ENCODE data around the gene RNF8.

The RNF8 gene

DNA sequence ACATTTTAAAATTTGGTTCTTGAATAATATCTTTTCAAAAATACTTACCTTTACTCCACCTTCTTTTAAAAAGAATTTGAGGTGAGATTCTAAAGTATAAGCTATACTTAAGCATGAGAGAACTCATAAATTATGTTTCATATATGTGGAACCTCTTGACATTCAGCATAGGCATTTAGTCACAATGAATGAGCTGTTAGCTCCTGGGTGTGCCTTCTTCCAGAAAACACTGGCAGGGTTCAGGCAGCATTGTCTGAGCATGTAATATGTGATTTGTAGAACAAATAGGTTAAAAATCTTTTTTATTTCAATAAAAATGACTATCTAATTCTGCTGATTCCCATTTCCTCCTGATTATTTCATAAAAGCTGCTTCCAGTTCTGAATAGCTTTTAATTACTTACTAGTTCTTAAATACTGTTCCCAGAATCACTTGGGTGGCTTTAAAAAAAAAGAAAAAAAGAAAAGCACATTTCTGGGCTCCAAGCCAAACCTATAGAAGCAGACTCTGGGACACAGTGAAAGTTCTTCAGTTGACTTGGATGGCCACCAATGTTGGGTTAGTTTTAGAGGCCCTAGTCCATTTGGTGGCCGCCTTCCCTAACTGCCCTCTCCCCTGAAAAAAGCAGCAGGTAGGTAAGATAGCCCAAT lies 20.2 kb downstream of the RNF8 start:
- H3K36me3 ChIP-seq = peaks cover 22 to 79% (median 65%) of the 10 kb centered on the region in 3 donors
- no peaks in the 10 kb centered on the region for H3K9me3 ChIP-seq
- intact Hi-C loops (cut with DNase I; ENCODE audit: low total_unique reads) = no loop called here
- H3K27me3 ChIP-seq = no peaks in the 10 kb centered on the region
- H3K4me1 ChIP-seq = peaks cover 0 to 26% (median 5%) of the 10 kb centered on the region in 4 donors
- no peak for DNase-seq
- TF ChIP-seq, protein P1, sequence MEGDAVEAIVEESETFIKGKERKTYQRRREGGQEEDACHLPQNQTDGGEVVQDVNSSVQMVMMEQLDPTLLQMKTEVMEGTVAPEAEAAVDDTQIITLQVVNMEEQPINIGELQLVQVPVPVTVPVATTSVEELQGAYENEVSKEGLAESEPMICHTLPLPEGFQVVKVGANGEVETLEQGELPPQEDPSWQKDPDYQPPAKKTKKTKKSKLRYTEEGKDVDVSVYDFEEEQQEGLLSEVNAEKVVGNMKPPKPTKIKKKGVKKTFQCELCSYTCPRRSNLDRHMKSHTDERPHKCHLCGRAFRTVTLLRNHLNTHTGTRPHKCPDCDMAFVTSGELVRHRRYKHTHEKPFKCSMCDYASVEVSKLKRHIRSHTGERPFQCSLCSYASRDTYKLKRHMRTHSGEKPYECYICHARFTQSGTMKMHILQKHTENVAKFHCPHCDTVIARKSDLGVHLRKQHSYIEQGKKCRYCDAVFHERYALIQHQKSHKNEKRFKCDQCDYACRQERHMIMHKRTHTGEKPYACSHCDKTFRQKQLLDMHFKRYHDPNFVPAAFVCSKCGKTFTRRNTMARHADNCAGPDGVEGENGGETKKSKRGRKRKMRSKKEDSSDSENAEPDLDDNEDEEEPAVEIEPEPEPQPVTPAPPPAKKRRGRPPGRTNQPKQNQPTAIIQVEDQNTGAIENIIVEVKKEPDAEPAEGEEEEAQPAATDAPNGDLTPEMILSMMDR (IDR thresholded peaks at IDR 0.05) = no peak
- H3K4me3 ChIP-seq = no peak overlapping the region
- no peak overlapping the region for H3K27ac ChIP-seq

DNA sequence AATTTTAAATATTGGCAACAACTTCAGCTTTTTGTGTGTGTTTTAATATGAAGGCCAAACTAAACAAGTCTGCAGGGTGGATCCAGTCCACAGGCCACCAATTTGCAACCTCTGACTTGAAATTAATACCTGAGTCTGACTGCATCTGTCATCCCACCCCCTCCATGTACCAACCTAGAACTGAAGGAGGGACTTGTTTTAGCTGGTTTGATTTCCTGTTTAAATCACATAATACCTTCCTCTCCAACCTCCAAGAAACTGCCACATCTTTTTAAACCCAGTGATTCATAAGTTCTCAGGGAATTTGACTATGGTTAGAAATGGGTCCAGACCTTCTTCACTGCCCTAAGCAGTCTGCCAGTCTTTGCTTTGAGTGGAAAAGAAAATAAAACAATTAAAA lies 21.6 kb downstream of the RNF8 start:
- no peaks in the 10 kb centered on the region for H3K27me3 ChIP-seq
- peaks cover 14 to 80% (median 67%) of the 10 kb centered on the region in 3 donors for H3K36me3 ChIP-seq
- H3K9me3 ChIP-seq = no peaks in the 10 kb centered on the region
- no peak overlapping the region for H3K4me3 ChIP-seq
- no peak overlapping the region for H3K27ac ChIP-seq
- intact Hi-C loops (cut with DNase I; ENCODE audit: low total_unique reads) = no loop called here
- DNase-seq = no peak
- peaks cover 0 to 15% (median 2%) of the 10 kb centered on the region in 4 donors for H3K4me1 ChIP-seq
- TF ChIP-seq, protein P1 (IDR thresholded peaks at IDR 0.05) = no peak

DNA sequence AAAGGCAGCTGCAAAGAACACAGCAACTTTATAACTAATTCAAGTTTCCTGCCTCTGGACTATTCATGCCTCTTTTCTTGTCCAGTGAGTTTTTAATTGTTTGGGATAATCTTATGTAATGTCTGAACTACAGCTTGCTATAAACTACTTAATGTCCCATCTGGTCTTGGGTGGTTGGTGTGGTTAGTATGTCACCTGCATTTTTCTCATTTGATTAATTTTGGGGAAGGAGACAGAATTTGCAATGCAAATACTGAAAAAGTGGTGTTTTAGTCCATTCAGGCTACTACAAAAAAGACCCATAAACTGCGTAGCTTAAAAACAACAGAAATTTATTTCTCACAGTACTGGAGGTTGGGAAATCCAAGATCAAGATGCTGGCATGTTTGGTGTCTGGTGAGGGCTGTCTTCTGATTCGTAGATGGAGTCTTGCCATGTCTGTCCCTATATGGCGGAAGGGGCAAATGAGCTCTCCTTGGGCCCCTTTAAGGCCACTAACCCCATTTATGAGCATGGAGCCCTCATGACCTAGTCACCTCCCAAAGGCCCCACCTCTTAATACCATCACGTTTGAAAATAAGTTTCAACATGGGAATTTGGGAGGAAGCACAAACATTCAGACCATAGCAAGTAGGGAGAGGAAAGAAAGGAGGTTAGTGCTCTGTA lies 22.4 kb downstream of the RNF8 start:
- H3K27ac ChIP-seq = no peak overlapping the region
- peaks cover 11 to 84% (median 72%) of the 10 kb centered on the region in 3 donors for H3K36me3 ChIP-seq
- TF ChIP-seq, protein P1 (IDR thresholded peaks at IDR 0.05) = no peak
- H3K27me3 ChIP-seq = no peaks in the 10 kb centered on the region
- H3K4me1 ChIP-seq = peaks cover 0 to 13% (median 2%) of the 10 kb centered on the region in 4 donors
- no peak for DNase-seq
- no peaks in the 10 kb centered on the region for H3K9me3 ChIP-seq
- intact Hi-C loops (cut with DNase I; ENCODE audit: low total_unique reads) = no loop called here
- H3K4me3 ChIP-seq = no peak overlapping the region

DNA sequence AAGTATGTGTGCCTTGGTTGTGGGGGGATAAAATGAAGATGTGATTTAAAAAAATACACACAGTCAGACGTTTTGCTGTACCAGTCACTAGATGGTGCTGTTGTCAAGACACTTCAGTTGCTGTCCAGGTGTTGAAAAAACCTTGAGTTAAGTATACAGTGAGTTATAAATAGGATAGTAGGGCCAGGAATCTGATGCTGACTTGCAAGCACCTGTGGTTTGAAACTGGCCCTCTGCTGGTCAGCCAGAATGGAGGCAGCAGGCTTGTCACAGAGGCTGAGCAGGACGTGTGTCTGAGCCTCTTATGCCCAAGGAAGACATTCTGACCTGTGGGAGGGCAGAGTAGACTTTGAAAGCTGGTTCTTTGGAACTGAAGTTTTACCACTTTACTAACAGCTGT lies 27.8 kb downstream of the RNF8 start:
- peaks cover 9 to 86% (median 57%) of the 10 kb centered on the region in 3 donors for H3K36me3 ChIP-seq
- H3K4me3 ChIP-seq = no peak overlapping the region
- TF ChIP-seq, protein P1 (IDR thresholded peaks at IDR 0.05) = no peak
- no peak overlapping the region for H3K27ac ChIP-seq
- DNase-seq = no peak
- H3K27me3 ChIP-seq = no peaks in the 10 kb centered on the region
- H3K4me1 ChIP-seq = no peaks in the 10 kb centered on the region
- no peaks in the 10 kb centered on the region for H3K9me3 ChIP-seq
- intact Hi-C loops (cut with DNase I; ENCODE audit: low total_unique reads) = no loop called here

DNA sequence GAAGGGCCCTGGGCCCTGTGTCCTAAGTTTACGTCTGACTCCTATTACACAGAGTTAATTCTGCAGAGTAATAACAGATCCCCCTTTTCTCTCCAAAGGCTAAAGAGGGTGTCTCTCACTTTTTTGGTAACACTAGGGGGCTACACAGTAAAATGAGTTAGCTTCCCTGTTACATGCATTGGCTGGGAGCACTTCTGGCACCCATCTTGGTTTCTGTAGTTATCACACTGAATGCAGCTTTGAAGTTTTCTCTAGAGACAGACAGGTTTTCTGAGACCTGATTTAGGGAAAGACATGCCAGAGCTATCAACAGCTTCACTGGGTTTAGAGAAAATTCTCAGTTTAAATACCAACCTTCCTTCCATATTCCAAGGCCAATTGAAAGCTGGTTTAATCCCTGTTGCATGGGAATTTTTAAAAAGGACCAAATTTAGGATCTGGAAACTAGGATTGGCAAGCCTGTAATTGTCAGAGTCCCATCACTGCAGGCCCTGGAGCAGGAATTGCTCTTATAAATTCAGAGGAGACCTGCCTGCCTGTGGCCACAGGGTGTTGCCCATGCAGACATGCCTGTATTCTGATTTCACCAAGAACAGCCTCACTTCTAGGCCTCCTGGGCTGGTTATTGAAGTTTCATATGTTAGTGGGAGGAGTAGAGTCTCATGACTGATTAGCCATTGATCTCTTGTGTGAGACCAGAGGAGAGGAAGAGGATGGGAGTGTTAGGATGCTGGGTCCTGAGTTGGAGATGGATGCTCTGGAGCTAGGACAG lies 29.4 kb downstream of the RNF8 start:
- Histone ChIP-seq H3K4me1 (no peaks in the 10 kb centered on the region), H3K9me3 (no peaks in the 10 kb centered on the region), H3K27ac (no peak overlapping the region), H3K27me3 (no peaks in the 10 kb centered on the region), H3K4me3 (no peak overlapping the region), H3K36me3 (peaks cover 5 to 82% (median 57%) of the 10 kb centered on the region in 3 donors)
- intact Hi-C loops (cut with DNase I; ENCODE audit: low total_unique reads) = no loop called here
- DNase-seq = no peak
- TF ChIP-seq, protein P1 (IDR thresholded peaks at IDR 0.05) = no peak

Measured in tibial artery (tissue), 4 donors.